Esophagus muscularis mucosa (tissue), 3 donors: ENCODE measurements around the gene SLC7A8.

Experiments used
- CTCF ChIP-seq, 3 experiments: fragments of 200-600 bp in 2 of 3; fragments of 450-650 bp in 1 of 3; sonication (generic) in 2 of 3; IDR thresholded peaks; one replicate each; pipeline ENCODE4 v1.5.1; 2017 to 2019; ENCODE audit warnings: antibody characterized with exemption in 3 of 3, mild to moderate bottlenecking in 2 of 3, moderate library complexity in 1 of 3
- POLR2A ChIP-seq: fragments of 450-650 bp; IDR thresholded peaks from one replicate; pipeline ENCODE4 v1.6.1; 2017; ENCODE audit warnings: antibody characterized with exemption, moderate library complexity, mild to moderate bottlenecking, low read depth
- POLR2AphosphoS5 ChIP-seq, 2 donors: sonication (generic); formaldehyde crosslinking; IDR thresholded peaks; one replicate each; pipeline ENCODE4 v1.6.1; 2017; ENCODE audit warnings: antibody characterized with exemption in 2 of 2

- no peak for TF ChIP-seq CTCF (IDR thresholded peaks at IDR 0.05)
- TF ChIP-seq POLR2A: no peak
- TF ChIP-seq POLR2AphosphoS5 (IDR thresholded peaks at IDR 0.05): no peak
Observed at GRCh38 chr14:23142826-23143225, 40.6 kb downstream of the SLC7A8 start.
